Spleen (tissue), 7 donors: Measurements from ENCODE around the gene SLC26A6.

ENCODE experiments used
- CTCF ChIP-seq, 11 experiments: fragments of 200-600 bp in 7 of 11; fragments of 450-650 bp in 4 of 11; sonication (generic) in 4 of 11; IDR thresholded peaks in 8 of 11; conservative IDR thresholded peaks in 3 of 11; 1 replicate in 7 of 11; 2 replicates in 4 of 11; pipeline versions ENCODE4 v1.4.0 to v1.8.0; 2016 to 2021; ENCODE audit warnings: antibody characterized with exemption in 11 of 11, inconsistent platforms in 4 of 11, mild to moderate bottlenecking in 1 of 11
- POLR2A ChIP-seq, 3 donors: fragments of 450-650 bp; IDR thresholded peaks; one replicate each; pipeline ENCODE4 v1.5.1; 2017; ENCODE audit warnings: antibody characterized with exemption in 3 of 3, mild to moderate bottlenecking in 1 of 3
- donor health status: DM: no; HTN: no; CAD: no; lungs with moderate emphysema.
- donor health status: DM: no; HTN: no; CAD: no.
- donor health status: DM: no; HTN: no; CAD: no.

- TF ChIP-seq CTCF (IDR thresholded peaks at IDR 0.05 in 8 of 11, conservative IDR thresholded peaks at IDR 0.05 in 3 of 11) = no peak
- no peak for TF ChIP-seq POLR2A (IDR thresholded peaks at IDR 0.05)
Measured at GRCh38 chr3:48633256-48633655, 2.0 kb downstream of the SLC26A6 start.
